COLO668 (cell line): ENCODE results near the gene GUCA1A.
"Not testable (repeated sequence)": the region's sequence is repeated elsewhere in the genome, so short reads cannot be mapped to it uniquely, and the experiment has no call there.

Experiments used
- DNase-seq: peaks from one replicate; lab custom pipeline; 2025; ENCODE audit not compliant: unreplicated experiment; lab: John Stamatoyannopoulos, UW

GUCA1A gene

DNA sequence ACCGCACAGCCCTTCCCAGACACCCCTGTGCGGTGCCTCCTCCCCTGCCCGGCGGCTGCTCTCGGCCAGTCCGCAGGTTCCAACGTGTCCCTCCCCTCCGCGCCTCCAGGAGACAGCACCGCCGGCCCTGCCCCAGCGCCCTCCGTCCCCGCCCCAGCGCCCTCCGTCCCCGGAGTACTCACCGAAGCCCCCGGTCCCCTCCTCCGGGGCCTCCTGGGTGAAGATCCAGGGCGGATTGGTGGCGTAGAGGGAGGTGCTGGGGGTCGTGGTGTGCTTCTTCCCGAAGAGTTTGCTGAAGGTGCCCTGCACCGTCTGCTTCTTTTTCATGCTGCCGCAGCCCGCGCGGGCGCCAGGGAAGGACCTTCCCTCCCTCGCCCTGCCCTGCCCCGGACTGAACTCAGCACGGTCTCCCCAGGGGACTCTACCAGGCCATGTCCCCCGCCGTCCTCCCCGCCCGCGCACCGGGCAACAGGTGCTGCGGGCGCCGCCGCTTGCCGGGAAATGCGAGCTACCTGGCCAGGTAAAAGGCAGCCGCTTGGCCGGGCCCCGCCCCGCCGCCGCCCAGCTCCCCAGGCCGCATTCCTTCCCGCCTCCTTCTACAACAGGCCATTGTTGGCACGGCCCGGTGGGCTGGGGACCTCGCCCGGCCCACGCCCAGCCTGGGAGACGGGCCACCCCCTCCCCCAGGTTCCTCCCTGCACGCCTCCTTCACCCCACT lies 30.9 kb upstream of the GUCA1A start, which contains the start of gene C6orf132:
TSS of gene C6orf132 (minus strand) at position 503 of the 718 bp plus-strand sequence. CDS start at position 327, 176 bp downstream.
- peak; percentile 56 for DNase-seq

DNA sequence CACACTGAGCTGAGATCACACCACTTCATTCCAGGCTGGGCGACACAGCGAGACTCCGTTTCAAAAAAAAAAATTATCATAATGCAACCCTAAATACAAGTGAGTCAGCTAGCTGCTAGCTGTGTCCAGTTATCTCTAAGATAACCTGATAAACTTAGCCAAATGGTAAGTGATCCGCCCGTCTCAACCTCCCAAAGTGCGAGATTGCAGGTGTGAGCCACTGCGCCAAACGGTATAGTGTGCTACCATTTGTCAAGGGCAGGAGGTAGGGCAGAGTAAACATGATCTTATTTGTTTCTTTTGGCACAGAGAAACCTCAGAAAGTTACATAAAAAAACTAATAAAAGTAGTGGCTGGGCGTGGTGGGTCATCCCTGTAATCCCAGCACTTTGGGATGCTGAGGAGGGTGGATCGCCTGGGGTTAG lies 26.0 kb upstream of the GUCA1A start:
- no peak for DNase-seq

DNA sequence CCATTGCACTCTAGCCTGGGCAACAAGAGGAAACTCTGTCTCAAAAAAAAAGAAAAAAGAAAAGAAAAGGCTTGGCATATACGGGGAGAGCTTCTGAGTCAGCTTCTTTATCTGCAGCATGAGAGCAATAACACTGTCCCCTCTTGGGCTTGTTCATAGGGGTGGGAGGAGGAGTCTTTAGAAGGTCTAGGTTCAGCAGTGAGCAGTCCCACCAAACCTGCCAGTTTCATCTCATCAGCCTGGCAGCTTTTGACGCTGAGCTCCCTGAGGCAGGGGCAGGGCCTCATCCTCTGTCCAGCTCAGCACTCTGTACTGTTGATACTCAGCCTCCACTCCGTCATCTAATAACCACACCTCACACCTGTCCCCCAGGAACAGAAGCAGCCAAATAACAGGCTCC lies 25.1 kb upstream of the GUCA1A start:
- no peak for DNase-seq

DNA sequence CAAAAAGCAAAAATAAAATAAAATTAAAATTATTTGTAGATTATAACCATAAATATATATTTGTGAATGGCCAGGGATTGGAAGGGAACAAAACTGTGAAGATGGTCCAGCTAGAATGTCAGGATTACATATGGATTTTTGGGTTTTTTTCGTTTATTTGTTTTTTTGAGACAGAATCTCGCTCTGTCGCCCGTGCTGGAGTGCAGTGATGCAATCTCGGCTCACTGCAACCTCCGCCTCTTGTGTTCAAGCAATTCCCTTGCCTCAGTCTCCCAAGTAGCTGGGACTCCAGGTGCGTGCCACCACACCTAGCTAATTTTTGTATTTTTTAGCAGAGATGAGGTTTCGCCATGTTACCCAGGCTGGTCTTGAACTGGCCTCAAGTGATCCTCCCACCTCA lies 22.9 kb upstream of the GUCA1A start:
- DNase-seq = no peak

DNA sequence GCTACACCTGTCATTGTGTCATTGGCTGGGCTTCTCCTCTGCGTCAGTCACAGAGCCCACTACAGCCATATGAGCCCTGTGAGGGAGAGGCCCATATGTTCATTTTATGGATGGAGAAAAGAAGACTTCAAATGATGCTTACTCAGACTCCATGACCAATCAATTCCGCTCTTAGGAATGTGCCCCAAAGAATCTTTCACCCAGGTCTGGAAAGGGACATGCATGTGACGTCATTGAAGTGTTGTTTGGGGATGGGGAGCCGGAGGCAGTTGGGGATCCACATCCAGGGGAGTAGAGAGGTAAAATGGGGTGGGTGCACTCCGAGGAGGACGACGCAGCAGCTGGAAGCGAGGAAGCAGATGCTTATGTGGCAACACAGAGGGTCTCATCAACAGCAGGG lies 21.1 kb upstream of the GUCA1A start:
- DNase-seq = no peak

DNA sequence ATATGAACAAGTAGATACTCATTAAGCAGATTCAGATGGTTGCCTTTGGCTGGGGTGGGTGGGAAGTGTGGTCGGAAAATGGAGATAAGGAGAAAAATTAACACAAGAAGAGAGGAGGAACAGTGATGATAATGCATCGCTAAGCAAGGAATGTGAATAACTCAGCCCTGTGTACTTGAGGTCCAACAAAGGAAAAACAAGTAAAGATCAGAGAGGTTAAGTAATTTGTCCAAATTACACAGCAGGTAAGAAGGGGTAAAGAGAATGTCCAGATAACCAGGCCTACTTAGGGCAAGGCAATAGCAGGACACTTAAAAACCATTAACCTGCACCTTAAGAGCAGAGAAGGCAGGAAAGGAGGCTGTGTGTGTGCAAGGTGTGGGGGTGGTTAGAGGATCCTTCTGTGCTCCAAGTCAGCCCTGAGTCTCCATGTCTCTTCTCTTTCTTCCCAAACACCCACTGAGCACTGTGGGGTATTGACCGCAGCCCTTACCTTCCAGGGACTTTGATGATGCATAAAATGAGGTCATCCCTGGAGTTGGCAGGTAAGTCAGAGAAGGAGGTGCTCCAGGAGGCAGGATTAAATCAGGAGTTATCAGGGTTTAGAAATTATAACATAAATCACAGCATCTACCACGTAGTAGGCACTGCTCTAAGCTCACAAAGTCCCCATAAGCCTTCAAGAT lies 20.5 kb upstream of the GUCA1A start:
- not testable (repeated sequence) for DNase-seq

DNA sequence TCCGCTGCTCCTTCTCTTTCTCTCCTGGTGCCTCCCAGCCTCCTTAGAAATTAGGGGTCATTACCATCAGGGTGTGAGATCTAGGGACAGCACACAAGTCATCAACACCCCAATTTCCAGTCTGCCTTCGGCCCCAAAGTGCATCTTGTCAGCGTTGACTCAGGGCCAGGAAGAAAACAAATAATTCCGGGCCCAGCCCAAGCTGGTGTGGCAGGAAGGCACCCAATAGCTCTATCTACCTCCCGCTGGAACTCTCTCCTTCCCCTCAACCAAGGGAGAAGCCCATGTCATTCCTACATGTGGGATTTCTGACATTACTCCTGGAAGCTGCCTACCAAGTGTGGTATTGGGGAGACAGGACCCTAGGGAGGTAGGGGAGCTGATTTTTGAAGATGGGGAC lies 19.2 kb upstream of the GUCA1A start:
- no peak for DNase-seq

DNA sequence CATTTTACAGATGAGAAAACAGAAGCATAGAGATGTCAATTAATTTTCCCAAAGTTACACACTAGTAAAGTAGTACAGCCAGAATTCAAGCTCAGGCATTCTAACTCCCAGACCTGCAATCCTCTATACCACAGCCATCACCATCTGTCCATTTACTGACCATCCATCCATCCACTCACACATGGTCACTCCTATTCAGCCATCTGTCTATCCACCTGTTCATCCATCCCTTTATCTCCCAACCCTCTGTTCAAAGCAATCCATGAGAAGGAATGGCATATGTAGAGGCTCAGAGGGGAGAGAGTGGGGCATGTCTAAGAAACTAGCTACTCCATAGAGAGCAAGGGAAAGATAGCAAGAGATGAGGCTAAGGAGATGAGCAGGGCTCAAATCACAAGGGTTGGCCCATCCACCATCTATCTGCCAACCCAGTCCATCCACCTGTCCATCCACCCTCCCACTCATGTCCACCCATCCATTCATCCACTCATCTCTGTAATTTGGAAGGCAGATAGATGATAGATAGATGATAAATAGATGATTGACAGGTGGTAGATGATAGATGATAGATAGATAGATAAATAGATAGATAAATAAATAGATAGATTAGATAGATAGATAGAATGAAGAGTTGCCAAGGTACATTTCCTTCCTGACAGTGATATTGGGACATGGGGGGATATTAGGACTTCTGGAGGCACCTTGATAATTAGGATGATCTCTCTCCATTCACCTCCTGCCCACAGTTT lies 18.5 kb upstream of the GUCA1A start:
- DNase-seq = no peak

DNA sequence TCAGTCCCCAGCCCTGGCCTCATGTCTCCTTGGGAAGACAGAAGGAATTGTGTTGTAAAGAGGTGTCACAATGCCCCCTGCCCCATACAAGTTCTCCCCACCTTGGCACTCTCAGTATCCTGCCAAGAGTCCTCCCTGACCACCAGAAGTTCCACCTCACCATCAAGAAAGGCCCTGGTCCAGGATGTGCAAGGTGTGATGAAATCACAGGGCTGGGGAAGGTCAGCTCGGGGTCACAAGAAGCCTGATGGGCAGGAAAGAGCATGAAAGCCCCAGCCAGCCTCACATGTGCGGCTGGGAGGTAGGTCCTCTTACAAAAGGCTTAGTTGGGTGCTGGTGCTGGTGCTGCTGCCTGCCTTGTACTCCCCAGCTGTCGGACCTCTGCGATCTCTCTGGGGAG lies 17.9 kb upstream of the GUCA1A start:
- DNase-seq = no peak

DNA sequence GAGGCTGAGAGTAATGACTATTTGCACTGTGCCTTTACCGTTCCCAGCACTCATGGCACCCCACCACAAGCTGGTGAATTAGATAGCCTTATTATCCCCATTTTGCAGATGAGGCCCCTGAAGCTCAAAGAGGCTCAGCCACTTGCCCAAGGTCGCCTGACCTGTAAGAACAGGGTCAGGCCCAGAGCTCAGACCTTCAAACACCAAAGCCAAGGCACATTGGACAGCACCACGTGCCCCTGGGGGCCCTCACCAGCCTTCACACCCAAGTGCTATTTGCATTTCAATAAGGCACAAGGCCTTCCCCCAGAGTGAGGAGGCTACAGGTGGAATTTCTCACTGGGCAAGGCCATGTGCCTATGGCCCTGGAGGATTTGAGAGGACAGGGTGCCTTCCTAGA lies 16.5 kb upstream of the GUCA1A start:
- no peak for DNase-seq

DNA sequence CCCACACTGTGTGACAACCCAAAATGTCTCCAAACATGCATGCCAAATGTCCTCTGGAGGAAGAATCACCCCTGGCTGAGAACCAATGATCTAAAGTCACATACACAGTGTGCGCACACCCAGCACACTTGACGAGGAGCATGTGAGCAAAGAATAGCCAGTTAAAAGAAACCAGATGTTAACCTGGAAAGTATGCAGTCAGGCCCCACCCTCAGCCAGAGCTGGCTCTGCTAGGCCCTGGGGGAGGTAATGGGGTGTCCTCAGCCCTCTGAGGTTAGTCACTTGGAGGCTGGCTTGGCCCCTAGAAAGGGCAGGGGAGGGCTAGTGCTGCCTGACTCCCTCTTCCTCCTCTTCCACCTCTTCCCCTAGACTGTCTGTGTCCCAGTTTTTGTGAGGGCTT lies 15.2 kb upstream of the GUCA1A start:
- no peak for DNase-seq

DNA sequence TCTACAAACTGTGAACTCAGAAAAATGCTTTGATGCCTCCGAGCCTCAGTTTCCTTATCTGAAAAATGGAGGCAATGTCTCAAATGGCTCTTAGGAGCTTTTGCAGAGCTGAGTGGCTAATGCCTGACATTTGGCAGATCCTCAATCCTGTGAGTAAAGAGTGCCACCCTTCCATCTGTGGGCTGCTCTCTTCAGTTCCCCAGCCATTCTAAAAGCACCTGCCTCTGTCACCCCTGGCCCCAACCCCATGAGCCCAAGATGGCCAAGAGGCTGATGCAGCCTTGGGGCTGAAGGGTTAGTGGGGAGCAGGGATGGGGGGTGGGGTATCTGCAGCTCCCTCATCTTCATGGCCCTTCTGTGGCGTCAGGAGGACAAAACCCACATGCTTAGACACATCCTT lies 14.5 kb upstream of the GUCA1A start:
- DNase-seq = no peak

DNA sequence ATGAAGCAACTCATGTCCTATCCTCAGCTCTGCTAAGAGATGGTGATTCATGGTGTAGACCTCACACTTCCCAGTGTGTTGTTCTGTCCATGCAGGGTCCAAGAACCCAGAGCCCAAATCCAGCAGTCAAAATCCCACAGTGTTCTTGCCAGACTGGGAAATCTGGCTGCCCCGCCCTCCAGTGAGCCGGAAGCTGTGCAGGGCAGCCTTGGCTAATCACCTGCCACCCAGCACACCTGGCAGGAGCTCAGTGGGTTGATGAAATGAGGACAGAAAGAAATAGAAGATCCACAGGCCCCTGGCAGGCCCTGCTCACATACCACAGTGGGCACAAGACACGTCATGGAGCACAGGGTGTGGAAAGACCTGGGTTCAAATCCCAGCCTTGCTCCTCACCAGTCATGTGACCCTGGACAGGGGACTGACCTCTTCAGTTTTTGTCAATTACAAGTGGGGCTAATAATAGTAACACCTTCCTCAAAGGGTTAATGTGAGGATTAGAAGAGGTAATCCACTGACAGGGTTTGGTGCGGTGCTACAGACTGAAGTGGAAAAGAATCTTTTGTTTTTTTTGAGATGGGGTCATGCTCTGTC lies 13.6 kb upstream of the GUCA1A start:
- DNase-seq = peak; percentile 30

DNA sequence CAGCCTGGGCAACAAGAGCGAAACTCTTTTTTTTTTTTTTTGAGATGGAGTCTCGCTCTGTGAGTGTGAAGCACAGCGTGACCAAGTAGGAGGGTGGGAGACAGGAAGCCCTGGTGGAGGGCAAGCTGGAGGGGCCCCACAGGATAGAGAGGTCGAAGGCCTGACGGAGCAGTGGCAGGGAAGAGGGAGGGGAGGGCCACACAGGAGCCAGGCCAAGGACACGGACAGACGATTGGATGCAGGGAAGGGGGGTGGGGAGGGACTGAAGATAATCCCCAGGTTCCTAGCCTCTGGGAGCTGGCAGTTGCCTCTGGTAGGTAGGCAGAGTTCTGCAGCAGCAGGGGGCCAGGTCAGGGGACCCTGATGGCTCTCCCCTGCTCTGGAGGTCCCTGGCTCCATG lies 10.8 kb upstream of the GUCA1A start:
- no peak for DNase-seq

DNA sequence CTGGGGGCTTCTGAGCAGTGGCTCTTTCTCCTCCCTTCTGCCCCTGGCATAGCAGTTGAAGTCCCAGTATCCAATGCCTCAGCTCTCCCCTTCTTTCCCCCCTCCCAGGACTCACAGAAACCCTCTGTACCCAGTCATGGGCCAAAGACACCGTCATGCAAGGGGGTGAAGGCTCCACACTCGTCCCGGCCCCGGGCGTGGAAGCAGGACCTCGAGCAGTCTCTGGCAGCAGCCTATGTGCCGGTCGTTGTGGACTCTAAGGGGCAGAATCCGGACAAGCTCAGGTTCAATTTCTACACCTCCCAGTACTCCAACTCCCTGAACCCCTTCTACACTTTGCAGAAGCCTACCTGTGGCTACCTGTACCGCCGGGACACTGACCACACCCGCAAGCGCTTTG lies 10.4 kb upstream of the GUCA1A start:
- DNase-seq = no peak

DNA sequence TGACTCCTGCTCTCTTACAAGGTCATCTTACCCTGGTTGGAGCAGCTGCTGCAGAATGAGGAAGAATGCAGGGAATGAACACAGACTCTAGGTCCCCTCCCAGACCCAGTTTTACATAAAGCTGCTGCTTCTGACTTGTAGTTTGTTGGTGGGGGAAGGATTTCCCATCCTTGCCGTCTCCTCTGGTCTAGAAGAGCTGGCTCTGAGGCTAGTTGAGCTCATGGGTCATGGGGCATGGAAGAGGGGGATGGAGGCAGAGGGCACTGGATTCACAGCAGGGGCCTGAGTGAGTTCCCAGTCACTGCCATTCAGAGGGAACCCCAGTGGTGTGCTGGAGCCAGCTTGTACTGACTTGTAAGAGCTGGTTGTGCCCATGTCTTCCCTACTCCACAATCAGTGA lies 9.2 kb upstream of the GUCA1A start:
- no peak for DNase-seq

DNA sequence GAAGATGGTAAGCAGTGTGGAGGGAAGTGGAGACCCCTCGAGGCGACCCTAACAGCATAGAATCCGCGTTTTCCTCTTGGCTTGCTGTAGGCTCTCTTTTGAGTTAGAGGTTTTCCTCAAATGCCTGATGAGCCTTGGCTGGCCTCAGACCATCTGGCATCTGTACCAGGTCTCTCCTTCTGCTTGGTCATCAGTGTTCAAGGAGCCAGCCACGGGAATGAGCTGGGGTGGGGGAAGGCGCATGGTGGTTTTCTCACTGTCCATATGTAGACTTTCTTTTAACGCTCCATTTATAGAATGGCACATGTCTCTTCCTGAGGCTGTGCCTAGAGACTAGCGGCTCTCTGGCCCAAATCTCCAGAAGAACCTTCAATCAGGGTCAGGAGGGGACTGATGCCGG lies 8.1 kb upstream of the GUCA1A start:
- no peak for DNase-seq

DNA sequence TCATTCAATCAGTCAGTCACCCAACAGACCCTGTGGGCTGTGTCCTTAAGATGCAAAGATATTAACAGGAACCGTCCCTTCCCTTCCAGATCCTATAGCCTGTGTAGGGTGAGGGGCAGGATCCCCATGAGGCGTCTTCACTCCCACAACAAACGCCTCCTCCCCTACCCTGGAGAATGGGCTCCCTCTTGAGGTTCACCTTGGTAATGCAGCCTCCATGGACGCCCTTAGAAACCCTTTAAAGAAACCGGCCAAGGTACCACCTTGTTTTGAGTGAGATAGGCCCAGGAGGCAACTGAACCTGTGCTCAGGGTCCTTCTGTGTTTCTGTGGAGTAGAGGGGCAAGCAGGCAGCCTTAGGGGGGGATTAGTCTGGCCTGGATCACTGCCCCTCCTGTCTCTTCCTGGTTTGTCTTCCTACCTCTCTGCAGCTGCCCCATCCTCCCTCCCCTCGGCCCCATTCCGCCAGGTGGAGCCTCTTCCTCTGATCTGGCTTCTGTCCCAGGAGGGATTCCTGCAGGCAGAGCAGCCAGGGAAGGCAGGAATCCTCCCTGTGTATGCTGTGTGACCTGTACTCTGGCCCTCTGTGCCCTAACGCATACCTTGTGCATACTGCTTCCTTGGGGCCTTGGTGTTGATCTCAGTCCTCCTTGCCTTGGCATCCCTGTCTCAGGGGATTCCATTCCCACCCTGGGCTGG lies 6.6 kb upstream of the GUCA1A start:
- peak; percentile 79 for DNase-seq

DNA sequence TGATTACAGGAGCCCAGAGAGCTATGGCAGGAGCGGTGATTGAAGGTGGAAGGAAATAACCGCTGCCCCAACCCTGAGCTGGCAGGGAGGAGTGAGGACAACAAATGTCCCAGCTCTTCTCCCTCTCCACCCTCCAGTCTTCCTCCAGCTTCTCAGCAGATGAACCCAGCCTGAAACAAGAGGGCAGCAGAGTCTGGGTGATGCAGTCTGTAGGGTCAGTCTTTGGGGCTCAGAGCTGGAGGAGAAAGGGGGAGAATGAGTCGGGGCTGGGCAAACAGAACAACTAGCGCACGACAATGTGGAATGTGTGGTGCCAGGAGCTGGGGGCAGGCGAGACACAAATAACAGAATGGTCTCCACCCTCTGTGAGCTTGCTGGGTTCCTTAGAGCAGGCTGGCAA lies 4.5 kb upstream of the GUCA1A start:
- no peak for DNase-seq

DNA sequence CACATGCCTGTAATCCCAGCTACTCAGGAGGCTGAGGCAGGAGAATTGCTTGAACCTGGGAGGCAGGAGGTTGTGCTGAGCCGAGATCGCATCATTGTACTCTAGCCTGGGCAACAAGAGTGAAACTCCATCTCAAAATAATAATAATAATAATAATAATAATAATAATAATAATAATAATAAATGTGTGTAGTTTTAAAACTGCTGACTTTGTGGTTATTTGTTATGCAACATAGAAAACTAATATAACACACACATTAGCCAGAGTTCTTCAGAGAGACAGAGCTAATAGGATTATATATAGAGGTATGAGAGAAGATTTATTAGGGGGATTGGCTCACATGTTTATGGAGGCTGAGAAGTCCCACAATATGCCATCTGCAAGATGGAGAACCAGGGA lies 3.4 kb upstream of the GUCA1A start:
- DNase-seq = not testable (repeated sequence)
